ENCODE data around the gene MRPL47.

- TF ChIP-seq CTCF (IDR thresholded peaks at IDR 0.05) = no peak
- TF ChIP-seq EP300 (IDR thresholded peaks at IDR 0.05) = no peak
Observed at GRCh38 chr3:179615458-179616173, 11.2 kb upstream of the MRPL47 start.
